SK-N-SH treated with all-trans-retinoic acid at 6 μM for 48 hours (cell line): ENCODE data around the gene CEMP1.

ENCODE experiments used
- ATAC-seq: fragments of 200-7000 bp; cut with Tn5 transposase; 3 replicates; pipeline ENCODE4 v1.9.1; 2020; ENCODE audit warnings: mild to moderate bottlenecking, moderate library complexity
- ARNTL ChIP-seq: fragments of 450-650 bp; formaldehyde crosslinking; IDR thresholded peaks from 2 replicates; pipeline ENCODE4 v1.5.0; 2020; ENCODE audit warnings: low read depth, mild to moderate bottlenecking, moderate library complexity, borderline replicate concordance
- BACH2 ChIP-seq: fragments of 250-450 bp; sonication (Bioruptor Pico); IDR thresholded peaks from 2 replicates; pipeline ENCODE4 v1.9.0; 2021; ENCODE audit warnings: mild to moderate bottlenecking, borderline replicate concordance
- CREB5 ChIP-seq: fragments of 250-450 bp; sonication (Bioruptor Pico); IDR thresholded peaks from 2 replicates; pipeline ENCODE4 v1.5.1; 2020; ENCODE audit warnings: low read depth, mild to moderate bottlenecking, moderate library complexity
- CSDC2 ChIP-seq: fragments of 250-450 bp; sonication (Bioruptor Pico); IDR thresholded peaks from 2 replicates; pipeline ENCODE4 v1.5.0; 2020; ENCODE audit warnings: mild to moderate bottlenecking, moderate library complexity
- CSRNP3 ChIP-seq: fragments of 250-450 bp; sonication (Bioruptor Pico); IDR thresholded peaks from 2 replicates; pipeline ENCODE4 v1.5.1; 2021; ENCODE audit warnings: mild to moderate bottlenecking, moderate library complexity
- ESRRG ChIP-seq: fragments of 250-450 bp; sonication (Bioruptor Pico); IDR thresholded peaks from 2 replicates; pipeline ENCODE4 v1.6.1; 2021; ENCODE audit warnings: mild to moderate bottlenecking
- OSR1 ChIP-seq: fragments of 250-450 bp; sonication (Bioruptor Pico); IDR thresholded peaks from 2 replicates; pipeline ENCODE4 v1.8.0; 2022; ENCODE audit warnings: moderate library complexity, mild to moderate bottlenecking, inconsistent platforms
- PATZ1 ChIP-seq: fragments of 250-450 bp; sonication (Bioruptor Pico); IDR thresholded peaks from 2 replicates; pipeline ENCODE4 v1.8.0; 2020; ENCODE audit warnings: mild to moderate bottlenecking, moderate library complexity, borderline replicate concordance
- POU6F1 ChIP-seq: fragments of 250-450 bp; sonication (Bioruptor Pico); IDR thresholded peaks from 2 replicates; pipeline ENCODE4 v1.8.0; 2021; ENCODE audit warnings: low read depth, mild to moderate bottlenecking, moderate library complexity, borderline replicate concordance
- RARB ChIP-seq: fragments of 250-450 bp; sonication (Bioruptor Pico); IDR thresholded peaks from 2 replicates; pipeline ENCODE4 v1.8.0; 2021; ENCODE audit warnings: mild to moderate bottlenecking, moderate library complexity
- TOX ChIP-seq: fragments of 250-450 bp; sonication (Bioruptor Pico); IDR thresholded peaks from 2 replicates; pipeline ENCODE4 v1.8.0; 2021; ENCODE audit warnings: mild to moderate bottlenecking, moderate library complexity, borderline replicate concordance
- TSHZ2 ChIP-seq: fragments of 250-450 bp; sonication (Bioruptor Pico); IDR thresholded peaks from 2 replicates; pipeline ENCODE4 v1.5.0; 2020; ENCODE audit warnings: mild to moderate bottlenecking, moderate library complexity
- ZC3H10 ChIP-seq: fragments of 250-450 bp; sonication (Bioruptor Pico); IDR thresholded peaks from 2 replicates; pipeline ENCODE4 v1.5.1; 2021; ENCODE audit warnings: mild to moderate bottlenecking, moderate library complexity
- ZFP30 ChIP-seq: fragments of 450-650 bp; formaldehyde crosslinking; IDR thresholded peaks from 2 replicates; pipeline ENCODE4 v1.5.0; 2022; ENCODE audit warnings: mild to moderate bottlenecking, moderate library complexity
- ZNF565 ChIP-seq: fragments of 450-650 bp; formaldehyde crosslinking; conservative IDR thresholded peaks from 2 replicates; pipeline ENCODE4 v1.5.0; 2020; ENCODE audit warnings: low read depth, mild to moderate bottlenecking, moderate library complexity

CEMP1 gene

GRCh38 chr16:2500918-2501750 is 30.1 kb downstream of the CEMP1 start:
- TF ChIP-seq ZFP30 (CRISPR knock-in tag) (no peak), RARB (no peak), OSR1 (CRISPR knock-in tag) (no peak), ZC3H10 (no peak), PATZ1 (CRISPR knock-in tag) (no peak), ZNF565 (CRISPR knock-in tag) (no peak), BACH2 (CRISPR knock-in tag) (no peak)
- peak; percentile 97 for ATAC-seq

- ATAC-seq: peak; percentile 17
Observed at GRCh38 chr16:2500430-2500917, 30.7 kb downstream of the CEMP1 start.

More at GRCh38 chr16:2500430-2500917, 30.7 kb downstream of the CEMP1 start:
- TF ChIP-seq POU6F1 (CRISPR knock-in tag) (no peak), ARNTL (CRISPR knock-in tag) (no peak), ESRRG (no peak), CREB5 (CRISPR knock-in tag) (no peak), CSDC2 (no peak), CSRNP3 (no peak), TOX (CRISPR knock-in tag) (no peak), BACH2 (CRISPR knock-in tag) (no peak), RARB (no peak), TSHZ2 (CRISPR knock-in tag) (no peak), ZC3H10 (no peak)
